LoVo (cell line): ENCODE results near the gene DPP4.
"Not testable (repeated sequence)": the region's sequence is repeated elsewhere in the genome, so short reads cannot be mapped to it uniquely, and the experiment has no call there.

Experiments
- DNase-seq: peaks from one replicate; pipeline ENCODE4 v3.0.0-alpha.2; 2016; ENCODE audit warnings: low spot score

The DPP4 gene

GRCh38 chr2:162058973-162059668 lies 14.9 kb downstream of the DPP4 start:
- no peak for DNase-seq

- DNase-seq: no peak
These were observed 16.6 kb downstream of the DPP4 start for GRCh38 chr2:162057426-162057825.

- no peak for DNase-seq
These were observed 17.1 kb downstream of the DPP4 start for GRCh38 chr2:162056796-162057399.

- DNase-seq: no peak
These were observed 20.2 kb downstream of the DPP4 start for GRCh38 chr2:162053808-162054155.

GRCh38 chr2:162053066-162053807 lies 20.8 kb downstream of the DPP4 start:
- no peak for DNase-seq

- DNase-seq: no peak
These were observed 23.5 kb downstream of the DPP4 start for GRCh38 chr2:162050513-162050961.

GRCh38 chr2:162049089-162049488 lies 24.9 kb downstream of the DPP4 start:
- not testable (repeated sequence) for DNase-seq

GRCh38 chr2:162044586-162044985 lies 29.4 kb downstream of the DPP4 start:
- DNase-seq: no peak

GRCh38 chr2:162043132-162043531 lies 30.9 kb downstream of the DPP4 start:
- DNase-seq: no peak

- DNase-seq: no peak
These were observed 32.5 kb downstream of the DPP4 start for GRCh38 chr2:162041485-162041884.

GRCh38 chr2:162038725-162039124 lies 35.3 kb downstream of the DPP4 start:
- no peak for DNase-seq

- DNase-seq: no peak
These were observed 36.1 kb downstream of the DPP4 start for GRCh38 chr2:162037886-162038285.

- no peak for DNase-seq
These were observed 36.8 kb downstream of the DPP4 start for GRCh38 chr2:162037028-162037795.

GRCh38 chr2:162035981-162036380 lies 38.0 kb downstream of the DPP4 start:
- no peak for DNase-seq

GRCh38 chr2:162030363-162031190 lies 43.4 kb downstream of the DPP4 start:
- no peak for DNase-seq

GRCh38 chr2:162029287-162029901 lies 44.6 kb downstream of the DPP4 start:
- DNase-seq: peak; percentile 70

- DNase-seq: no peak
These were observed 45.5 kb downstream of the DPP4 start for GRCh38 chr2:162028511-162028910.

GRCh38 chr2:162025121-162025911 lies 48.7 kb downstream of the DPP4 start:
- no peak for DNase-seq

GRCh38 chr2:162022290-162022945 lies 51.6 kb downstream of the DPP4 start:
- no peak for DNase-seq
